SK-N-SH treated with all-trans-retinoic acid at 6 μM for 48 hours (cell line): Measurements from ENCODE around the gene ATAD3B.
"Not testable (repeated sequence)": the region's sequence is repeated elsewhere in the genome, so short reads cannot be mapped to it uniquely, and the experiment has no call there.

Experiments used
- ARNTL ChIP-seq: fragments of 450-650 bp; formaldehyde crosslinking; IDR thresholded peaks from 2 replicates; pipeline ENCODE4 v1.5.0; 2020; ENCODE audit warnings: low read depth, mild to moderate bottlenecking, moderate library complexity, borderline replicate concordance
- BACH2 ChIP-seq: fragments of 250-450 bp; sonication (Bioruptor Pico); IDR thresholded peaks from 2 replicates; pipeline ENCODE4 v1.9.0; 2021; ENCODE audit warnings: mild to moderate bottlenecking, borderline replicate concordance
- CSDC2 ChIP-seq: fragments of 250-450 bp; sonication (Bioruptor Pico); IDR thresholded peaks from 2 replicates; pipeline ENCODE4 v1.5.0; 2020; ENCODE audit warnings: mild to moderate bottlenecking, moderate library complexity
- ISL1 ChIP-seq: fragments of 250-450 bp; sonication (Bioruptor Pico); IDR thresholded peaks from 2 replicates; pipeline ENCODE4 v2.1.2; 2022; ENCODE audit warnings: mild to moderate bottlenecking, moderate library complexity
- PPARA ChIP-seq: fragments of 250-450 bp; sonication (Bioruptor Pico); IDR thresholded peaks from 2 replicates; pipeline ENCODE4 v1.5.0; 2020; ENCODE audit warnings: mild to moderate bottlenecking, borderline replicate concordance
- RARB ChIP-seq: fragments of 250-450 bp; sonication (Bioruptor Pico); IDR thresholded peaks from 2 replicates; pipeline ENCODE4 v1.8.0; 2021; ENCODE audit warnings: mild to moderate bottlenecking, moderate library complexity
- SNAI2 ChIP-seq: fragments of 250-450 bp; sonication (Bioruptor Pico); IDR thresholded peaks from 2 replicates; pipeline ENCODE4 v1.5.0; 2020; ENCODE audit warnings: mild to moderate bottlenecking, moderate library complexity
- ZFP3 ChIP-seq: fragments of 250-450 bp; sonication (Bioruptor Pico); IDR thresholded peaks from 2 replicates; pipeline ENCODE4 v1.5.0; 2020; ENCODE audit warnings: mild to moderate bottlenecking, moderate library complexity
- ZFP30 ChIP-seq: fragments of 450-650 bp; formaldehyde crosslinking; IDR thresholded peaks from 2 replicates; pipeline ENCODE4 v1.5.0; 2022; ENCODE audit warnings: mild to moderate bottlenecking, moderate library complexity
- TF ChIP-seq, protein P1 (sequence below): fragments of 250-450 bp; sonication (Bioruptor Pico); IDR thresholded peaks from 2 replicates; pipeline ENCODE4 v1.5.1; 2020; ENCODE audit warnings: low read depth, mild to moderate bottlenecking, moderate library complexity
- TF ChIP-seq, protein P2 (sequence below): fragments of 250-450 bp; sonication (Bioruptor Pico); IDR thresholded peaks from 2 replicates; pipeline ENCODE4 v1.5.0; 2020; ENCODE audit warnings: mild to moderate bottlenecking, moderate library complexity
- TF ChIP-seq, protein P3 (sequence below): fragments of 250-450 bp; sonication (Bioruptor Pico); IDR thresholded peaks from 2 replicates; pipeline ENCODE4 v1.8.0; 2020; ENCODE audit warnings: mild to moderate bottlenecking, moderate library complexity, borderline replicate concordance

DNA sequence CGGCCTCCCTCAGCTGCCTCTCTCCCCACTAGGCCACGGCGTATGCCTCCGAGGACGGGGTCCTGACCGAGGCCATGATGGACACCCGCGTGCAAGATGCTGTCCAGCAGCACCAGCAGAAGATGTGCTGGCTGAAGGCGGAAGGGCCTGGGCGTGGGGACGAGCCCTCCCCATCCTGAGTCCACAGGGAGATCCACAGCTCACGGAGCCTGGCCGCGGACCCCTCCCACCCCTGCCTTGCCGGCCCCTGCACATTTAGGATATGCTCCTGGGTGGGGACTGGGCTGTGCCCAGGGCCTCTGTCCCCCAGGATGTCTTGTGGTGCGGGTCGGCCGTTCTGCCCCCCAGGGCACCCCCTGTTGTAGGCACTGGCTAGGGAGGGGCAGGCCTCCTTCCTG lies 62.3 kb downstream of the ATAD3B start:
- TF ChIP-seq RARB (CRISPR knock-in tag); ARNTL (CRISPR knock-in tag); SNAI2; ZFP3 (CRISPR knock-in tag); ZFP30; ISL1 (CRISPR knock-in tag); CSDC2 (CRISPR knock-in tag); BACH2 (CRISPR knock-in tag); PPARA (CRISPR knock-in tag): not testable (repeated sequence)
- TF ChIP-seq, protein P1, sequence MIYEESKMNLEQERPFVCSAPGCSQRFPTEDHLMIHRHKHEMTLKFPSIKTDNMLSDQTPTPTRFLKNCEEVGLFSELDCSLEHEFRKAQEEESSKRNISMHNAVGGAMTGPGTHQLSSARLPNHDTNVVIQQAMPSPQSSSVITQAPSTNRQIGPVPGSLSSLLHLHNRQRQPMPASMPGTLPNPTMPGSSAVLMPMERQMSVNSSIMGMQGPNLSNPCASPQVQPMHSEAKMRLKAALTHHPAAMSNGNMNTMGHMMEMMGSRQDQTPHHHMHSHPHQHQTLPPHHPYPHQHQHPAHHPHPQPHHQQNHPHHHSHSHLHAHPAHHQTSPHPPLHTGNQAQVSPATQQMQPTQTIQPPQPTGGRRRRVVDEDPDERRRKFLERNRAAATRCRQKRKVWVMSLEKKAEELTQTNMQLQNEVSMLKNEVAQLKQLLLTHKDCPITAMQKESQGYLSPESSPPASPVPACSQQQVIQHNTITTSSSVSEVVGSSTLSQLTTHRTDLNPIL (CRISPR knock-in tag): not testable (repeated sequence)
- TF ChIP-seq, protein P2, sequence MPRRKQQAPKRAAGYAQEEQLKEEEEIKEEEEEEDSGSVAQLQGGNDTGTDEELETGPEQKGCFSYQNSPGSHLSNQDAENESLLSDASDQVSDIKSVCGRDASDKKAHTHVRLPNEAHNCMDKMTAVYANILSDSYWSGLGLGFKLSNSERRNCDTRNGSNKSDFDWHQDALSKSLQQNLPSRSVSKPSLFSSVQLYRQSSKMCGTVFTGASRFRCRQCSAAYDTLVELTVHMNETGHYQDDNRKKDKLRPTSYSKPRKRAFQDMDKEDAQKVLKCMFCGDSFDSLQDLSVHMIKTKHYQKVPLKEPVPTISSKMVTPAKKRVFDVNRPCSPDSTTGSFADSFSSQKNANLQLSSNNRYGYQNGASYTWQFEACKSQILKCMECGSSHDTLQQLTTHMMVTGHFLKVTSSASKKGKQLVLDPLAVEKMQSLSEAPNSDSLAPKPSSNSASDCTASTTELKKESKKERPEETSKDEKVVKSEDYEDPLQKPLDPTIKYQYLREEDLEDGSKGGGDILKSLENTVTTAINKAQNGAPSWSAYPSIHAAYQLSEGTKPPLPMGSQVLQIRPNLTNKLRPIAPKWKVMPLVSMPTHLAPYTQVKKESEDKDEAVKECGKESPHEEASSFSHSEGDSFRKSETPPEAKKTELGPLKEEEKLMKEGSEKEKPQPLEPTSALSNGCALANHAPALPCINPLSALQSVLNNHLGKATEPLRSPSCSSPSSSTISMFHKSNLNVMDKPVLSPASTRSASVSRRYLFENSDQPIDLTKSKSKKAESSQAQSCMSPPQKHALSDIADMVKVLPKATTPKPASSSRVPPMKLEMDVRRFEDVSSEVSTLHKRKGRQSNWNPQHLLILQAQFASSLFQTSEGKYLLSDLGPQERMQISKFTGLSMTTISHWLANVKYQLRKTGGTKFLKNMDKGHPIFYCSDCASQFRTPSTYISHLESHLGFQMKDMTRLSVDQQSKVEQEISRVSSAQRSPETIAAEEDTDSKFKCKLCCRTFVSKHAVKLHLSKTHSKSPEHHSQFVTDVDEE (CRISPR knock-in tag): not testable (repeated sequence)
- TF ChIP-seq, protein P3, sequence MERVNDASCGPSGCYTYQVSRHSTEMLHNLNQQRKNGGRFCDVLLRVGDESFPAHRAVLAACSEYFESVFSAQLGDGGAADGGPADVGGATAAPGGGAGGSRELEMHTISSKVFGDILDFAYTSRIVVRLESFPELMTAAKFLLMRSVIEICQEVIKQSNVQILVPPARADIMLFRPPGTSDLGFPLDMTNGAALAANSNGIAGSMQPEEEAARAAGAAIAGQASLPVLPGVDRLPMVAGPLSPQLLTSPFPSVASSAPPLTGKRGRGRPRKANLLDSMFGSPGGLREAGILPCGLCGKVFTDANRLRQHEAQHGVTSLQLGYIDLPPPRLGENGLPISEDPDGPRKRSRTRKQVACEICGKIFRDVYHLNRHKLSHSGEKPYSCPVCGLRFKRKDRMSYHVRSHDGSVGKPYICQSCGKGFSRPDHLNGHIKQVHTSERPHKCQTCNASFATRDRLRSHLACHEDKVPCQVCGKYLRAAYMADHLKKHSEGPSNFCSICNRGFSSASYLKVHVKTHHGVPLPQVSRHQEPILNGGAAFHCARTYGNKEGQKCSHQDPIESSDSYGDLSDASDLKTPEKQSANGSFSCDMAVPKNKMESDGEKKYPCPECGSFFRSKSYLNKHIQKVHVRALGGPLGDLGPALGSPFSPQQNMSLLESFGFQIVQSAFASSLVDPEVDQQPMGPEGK: not testable (repeated sequence)
